Neural progenitor cell (in vitro differentiated cells): Measurements from ENCODE around the gene DMPK. TPM values are rescaled to one million over a fixed set of nuclear protein-coding genes. Genes with fewer than 3 reads are reported as not detected.

Source experiments
- DNase-seq: peaks from one replicate; pipeline ENCODE4 v3.0.0-alpha.2; 2016; ENCODE audit warnings: low spot score
- H2AFZ ChIP-seq: fragments of 200-600 bp; sonication (generic); replicated peaks from 2 replicates; pipeline ENCODE4 v1.6.1; 2016; ENCODE audit warnings: antibody characterized with exemption
- H3F3A ChIP-seq: fragments of 200-600 bp; sonication (generic); 2 replicates; pipeline ENCODE4 v1.6.1; 2016; ENCODE audit warnings: antibody characterized with exemption, low read depth
- H3K27ac ChIP-seq: fragments of 200-600 bp; sonication (generic); 2 replicates; pipeline ENCODE4 v1.5.1; 2016; ENCODE audit warnings: mild to moderate bottlenecking
- H3K27me3 ChIP-seq: fragments of 200-600 bp; sonication (generic); 2 replicates; pipeline ENCODE4 v1.6.1; 2016; ENCODE audit warnings: mild to moderate bottlenecking, moderate library complexity
- H3K36me3 ChIP-seq: fragments of 200-600 bp; sonication (generic); 2 replicates; pipeline ENCODE4 v1.5.1; 2016
- H3K4me1 ChIP-seq: fragments of 200-600 bp; sonication (generic); 2 replicates; pipeline ENCODE4 v1.6.1; 2016; ENCODE audit warnings: mixed run types
- H3K4me2 ChIP-seq: fragments of 200-600 bp; sonication (generic); 2 replicates; pipeline ENCODE4 v1.6.1; 2016
- H3K4me3 ChIP-seq: fragments of 200-600 bp; sonication (generic); 2 replicates; pipeline ENCODE4 v1.5.1; 2016
- H3K79me2 ChIP-seq: fragments of 200-600 bp; sonication (generic); 2 replicates; pipeline ENCODE4 v1.6.1; 2016; ENCODE audit warnings: low read depth
- H3K9ac ChIP-seq: fragments of 200-600 bp; sonication (generic); 2 replicates; pipeline ENCODE4 v1.6.1; 2016
- H3K9me3 ChIP-seq: fragments of 200-600 bp; sonication (generic); 2 replicates; pipeline ENCODE4 v1.5.1; 2016; ENCODE audit warnings: low read depth
- H4K20me1 ChIP-seq: fragments of 200-600 bp; sonication (generic); 2 replicates; pipeline ENCODE4 v1.6.1; 2016; ENCODE audit warnings: low read depth
- H3K27ac Mint-ChIP-seq: 3 replicates; pipeline ENCODE4 v1.8.0; 2021; ENCODE audit warnings: mixed read lengths
- H3K27me3 Mint-ChIP-seq: 2 replicates; pipeline ENCODE4 v1.8.0; 2022; ENCODE audit warnings: low read depth, mild to moderate bottlenecking, inconsistent platforms, moderate library complexity, mixed read lengths; ENCODE audit not compliant: insufficient read depth
- H3K36me3 Mint-ChIP-seq: 3 replicates; pipeline ENCODE4 v1.8.0; 2021; ENCODE audit warnings: mixed read lengths
- H3K4me1 Mint-ChIP-seq: 3 replicates; pipeline ENCODE4 v1.8.0; 2021; ENCODE audit warnings: mixed read lengths
- H3K4me3 Mint-ChIP-seq: 3 replicates; pipeline ENCODE4 v1.8.0; 2021; ENCODE audit warnings: mild to moderate bottlenecking, moderate library complexity, mixed read lengths
- H3K9me3 Mint-ChIP-seq: 3 replicates; pipeline ENCODE4 v1.8.0; 2020; ENCODE audit warnings: mixed read lengths
- EZH2 ChIP-seq: fragments of 200-600 bp; sonication (generic); IDR thresholded peaks from 2 replicates; pipeline ENCODE4 v1.6.1; 2017; ENCODE audit warnings: antibody characterized with exemption, mild to moderate bottlenecking, moderate library complexity
- EZH2phosphoT487 ChIP-seq: fragments of 200-600 bp; sonication (generic); IDR thresholded peaks from 2 replicates; pipeline ENCODE4 v1.6.1; 2017; ENCODE audit warnings: antibody characterized with exemption
- total RNA-seq: library from RNA; depleted of rRNA; stranded (reverse); fragments of >200 nt; gene quantifications from 2 replicates; pipeline ENCODE4 v1.2.3, GENCODE V29; 2015; ENCODE audit warnings: low replicate concordance
- TF ChIP-seq, protein P1 (sequence below): fragments of 200-600 bp; sonication (generic); IDR thresholded peaks from 2 replicates; pipeline ENCODE4 v1.5.1; 2017; ENCODE audit warnings: antibody characterized with exemption, mild to moderate bottlenecking

The DMPK gene
- total RNA-seq, 1 donor from 2014 or later = 5.5 TPM

DNA sequence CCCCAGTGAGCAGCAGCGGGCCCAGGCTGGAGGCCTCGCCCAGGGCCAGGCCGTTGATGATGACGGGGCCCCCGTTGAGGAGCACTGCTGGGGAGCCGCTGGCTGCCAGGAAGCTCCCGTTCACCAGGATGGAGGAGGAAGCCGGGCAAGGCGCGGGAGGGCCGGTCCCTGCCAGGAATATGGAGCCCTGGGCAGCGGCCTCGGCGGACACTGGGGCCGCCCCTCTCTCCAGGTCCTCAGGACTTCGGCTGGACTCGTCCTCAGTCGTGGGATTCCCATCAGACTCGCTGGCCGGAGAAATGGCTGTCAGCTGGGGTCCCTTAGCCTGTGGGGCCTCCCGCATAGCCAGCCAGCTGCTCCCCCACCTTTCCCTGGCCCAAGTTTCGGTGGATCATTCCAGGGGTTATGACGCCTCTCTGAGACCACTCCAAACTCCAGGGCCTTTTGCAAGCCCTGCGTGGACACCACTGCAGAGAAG, 15.4 kb downstream of the DMPK start:
- Mint-ChIP-seq H3K36me3 (no peaks in the 10 kb centered on the region), H3K4me3 (peak overlapping the region; percentile 92), H3K27me3 (peaks cover 15% of the 10 kb centered on the region), H3K9me3 (no peaks in the 10 kb centered on the region), H3K27ac (peak overlapping the region; percentile 85), H3K4me1 (peaks cover 17% of the 10 kb centered on the region)
- Histone ChIP-seq H4K20me1 (peaks cover 23% of the 10 kb centered on the region), H3K79me2 (peaks cover 25% of the 10 kb centered on the region), H3K27ac (peak overlapping the region; percentile 68), H3K4me1 (peaks cover 34% of the 10 kb centered on the region), H2AFZ (no peak overlapping the region), H3F3A (peaks cover 50% of the 10 kb centered on the region), H3K27me3 (no peaks in the 10 kb centered on the region), H3K36me3 (no peaks in the 10 kb centered on the region), H3K4me2 (peak overlapping the region; percentile 99), H3K9ac (peak overlapping the region; percentile 59), H3K4me3 (peak overlapping the region; percentile 86), H3K9me3 (no peaks in the 10 kb centered on the region)
- DNase-seq = peak; percentile 56
- no peak for TF ChIP-seq EZH2
- TF ChIP-seq EZH2phosphoT487 = no peak
- TF ChIP-seq, protein P1, sequence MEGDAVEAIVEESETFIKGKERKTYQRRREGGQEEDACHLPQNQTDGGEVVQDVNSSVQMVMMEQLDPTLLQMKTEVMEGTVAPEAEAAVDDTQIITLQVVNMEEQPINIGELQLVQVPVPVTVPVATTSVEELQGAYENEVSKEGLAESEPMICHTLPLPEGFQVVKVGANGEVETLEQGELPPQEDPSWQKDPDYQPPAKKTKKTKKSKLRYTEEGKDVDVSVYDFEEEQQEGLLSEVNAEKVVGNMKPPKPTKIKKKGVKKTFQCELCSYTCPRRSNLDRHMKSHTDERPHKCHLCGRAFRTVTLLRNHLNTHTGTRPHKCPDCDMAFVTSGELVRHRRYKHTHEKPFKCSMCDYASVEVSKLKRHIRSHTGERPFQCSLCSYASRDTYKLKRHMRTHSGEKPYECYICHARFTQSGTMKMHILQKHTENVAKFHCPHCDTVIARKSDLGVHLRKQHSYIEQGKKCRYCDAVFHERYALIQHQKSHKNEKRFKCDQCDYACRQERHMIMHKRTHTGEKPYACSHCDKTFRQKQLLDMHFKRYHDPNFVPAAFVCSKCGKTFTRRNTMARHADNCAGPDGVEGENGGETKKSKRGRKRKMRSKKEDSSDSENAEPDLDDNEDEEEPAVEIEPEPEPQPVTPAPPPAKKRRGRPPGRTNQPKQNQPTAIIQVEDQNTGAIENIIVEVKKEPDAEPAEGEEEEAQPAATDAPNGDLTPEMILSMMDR = no peak

GRCh38 chr19:45766296-45766868, 15.9 kb downstream of the DMPK start:
- H2AFZ ChIP-seq = no peak overlapping the region
- no peaks in the 10 kb centered on the region for H3K9me3 Mint-ChIP-seq
- no peak overlapping the region for H3K9ac ChIP-seq
- H3F3A ChIP-seq = peaks cover 44% of the 10 kb centered on the region
- H3K4me3 ChIP-seq = peak overlapping the region; percentile 86
- H3K27ac Mint-ChIP-seq = no peak overlapping the region
- H3K4me3 Mint-ChIP-seq = peak overlapping the region; percentile 27
- H3K9me3 ChIP-seq = no peaks in the 10 kb centered on the region
- DNase-seq = no peak
- no peak for TF ChIP-seq EZH2phosphoT487
- no peak for TF ChIP-seq EZH2
- TF ChIP-seq, protein P1 = no peak
- peaks cover 34% of the 10 kb centered on the region for H3K4me1 ChIP-seq
- H3K79me2 ChIP-seq = peaks cover 25% of the 10 kb centered on the region
- no peak overlapping the region for H3K27ac ChIP-seq
- H3K36me3 Mint-ChIP-seq = no peaks in the 10 kb centered on the region
- peaks cover 15% of the 10 kb centered on the region for H3K27me3 Mint-ChIP-seq
- no peaks in the 10 kb centered on the region for H3K27me3 ChIP-seq
- H3K4me1 Mint-ChIP-seq = peaks cover 17% of the 10 kb centered on the region
- no peaks in the 10 kb centered on the region for H3K36me3 ChIP-seq
- peak overlapping the region; percentile 99 for H3K4me2 ChIP-seq
- H4K20me1 ChIP-seq = peaks cover 19% of the 10 kb centered on the region

DNA sequence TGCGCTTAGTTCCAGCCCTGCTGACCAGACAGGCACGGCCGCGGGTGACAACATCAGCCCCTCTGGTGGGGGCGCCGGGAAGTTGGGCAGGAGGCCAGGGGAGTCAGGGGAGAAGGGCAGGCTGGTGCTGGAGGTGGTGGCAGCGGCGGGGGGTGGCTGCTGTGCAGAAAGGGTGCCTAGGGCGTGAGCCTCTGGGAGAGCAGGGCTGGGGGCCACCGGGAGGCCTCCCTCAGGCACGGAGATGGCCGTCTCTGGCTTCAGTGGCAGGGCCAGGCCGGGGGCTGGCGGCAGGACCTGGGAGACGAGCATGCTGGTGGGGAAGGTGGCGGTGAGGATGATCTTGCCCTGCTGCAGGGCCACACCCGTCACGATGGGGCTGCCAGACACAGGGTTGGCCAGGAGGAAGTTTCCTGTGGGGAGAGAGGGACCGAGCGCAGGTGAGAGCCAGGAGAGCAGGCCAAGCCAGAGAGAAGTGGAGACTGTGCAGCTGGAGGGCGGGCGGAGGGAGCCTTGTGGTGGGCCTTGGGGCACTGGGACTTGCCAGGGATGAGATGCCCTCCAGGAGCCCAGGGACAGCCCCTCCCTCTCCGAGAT, 16.5 kb downstream of the DMPK start:
- Histone ChIP-seq H2AFZ (no peak overlapping the region), H3K9ac (no peak overlapping the region), H3K27ac (no peak overlapping the region), H3K9me3 (no peaks in the 10 kb centered on the region), H3K4me3 (no peak overlapping the region), H3K36me3 (no peaks in the 10 kb centered on the region), H4K20me1 (peaks cover 14% of the 10 kb centered on the region), H3K27me3 (no peaks in the 10 kb centered on the region), H3F3A (peaks cover 39% of the 10 kb centered on the region), H3K4me2 (no peak overlapping the region), H3K4me1 (peaks cover 29% of the 10 kb centered on the region), H3K79me2 (peaks cover 25% of the 10 kb centered on the region)
- Mint-ChIP-seq H3K27me3 (peaks cover 12% of the 10 kb centered on the region), H3K36me3 (no peaks in the 10 kb centered on the region), H3K4me3 (peak overlapping the region; percentile 76), H3K4me1 (peaks cover 12% of the 10 kb centered on the region), H3K27ac (peak overlapping the region; percentile 30), H3K9me3 (no peaks in the 10 kb centered on the region)
- DNase-seq = no peak
- TF ChIP-seq EZH2phosphoT487 (no peak), EZH2 (no peak)
- TF ChIP-seq, protein P1 = no peak
